ENCODE measurements around the gene KLHL8. TPM values are rescaled to one million over a fixed set of nuclear protein-coding genes. Genes with fewer than 3 reads are reported as not detected.
"Not testable (repeated sequence)": the region's sequence is repeated elsewhere in the genome, so short reads cannot be mapped to it uniquely, and the experiment has no call there.

KLHL8 gene
- total RNA-seq, 1 experiment from 2014 or later: 24.2 TPM

DNA sequence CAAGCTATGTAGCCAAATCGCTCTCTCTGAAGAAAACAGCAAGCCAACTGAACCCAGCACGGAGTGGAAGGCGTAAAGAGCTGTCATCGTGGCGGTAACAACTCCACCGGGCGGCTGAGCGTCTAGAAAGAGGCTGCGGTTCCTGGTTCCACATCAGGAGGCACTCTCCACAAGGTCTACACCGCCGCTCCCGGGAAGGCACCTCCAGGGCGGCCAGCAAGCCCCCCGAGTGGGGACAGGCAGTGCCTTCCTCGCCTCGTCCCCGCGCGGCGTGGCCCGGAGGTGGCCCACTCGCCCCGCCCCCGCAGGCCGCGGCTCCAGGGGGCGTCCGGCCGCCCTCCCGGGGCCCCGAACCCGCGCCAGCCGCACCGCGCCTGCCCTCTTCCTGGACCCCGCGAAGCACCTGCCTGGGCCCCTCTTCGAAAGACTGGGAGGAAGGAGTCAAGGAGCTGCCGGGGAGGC lies 755 bp downstream of the KLHL8 start:
- no peak overlapping the region for H2AFZ ChIP-seq (ENCODE audit: low read depth, low read length, poor library complexity, severe bottlenecking)
- intact Hi-C loops (cut with micrococcal nuclease): no loop called here

DNA sequence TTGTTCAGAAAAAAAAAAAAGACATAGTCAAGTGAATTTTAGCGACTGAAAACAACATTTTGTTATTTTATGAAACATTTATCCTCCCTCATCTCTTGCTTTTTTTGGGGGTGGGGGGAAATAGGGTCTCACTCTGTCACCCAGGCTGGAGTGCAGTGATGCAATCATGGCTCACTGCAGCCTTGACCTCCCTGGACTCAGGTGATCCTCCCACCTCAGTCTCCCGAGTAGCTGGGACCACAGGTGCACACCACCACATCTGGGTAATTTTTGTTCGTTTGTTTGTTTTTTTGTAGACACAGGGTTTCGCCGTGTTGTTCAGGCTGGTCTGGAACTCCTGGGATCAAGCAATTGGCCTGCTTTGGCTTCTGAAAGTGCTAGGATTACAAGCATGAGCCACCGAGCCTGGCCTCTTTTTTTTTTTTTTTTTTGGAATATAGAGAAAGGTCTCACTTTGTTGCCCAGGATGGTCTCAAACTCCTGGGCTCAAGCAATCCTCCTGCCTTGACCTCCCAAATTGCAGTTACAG lies 3.1 kb downstream of the KLHL8 start:
- H3K36me3 ChIP-seq (ENCODE audit: control insufficient read depth in 1 of 2, insufficient read depth in 2 of 2, low read length in 2 of 2); CTCF ChIA-PET; ATAC-seq; H3K9ac ChIP-seq (ENCODE audit: low read length); BruUV-seq (replicated peaks); H3K27ac ChIP-seq (ENCODE audit: low read depth, low read length); H3K4me3 ChIP-seq (replicated peaks in 1 of 2; ENCODE audit: low read depth in 1 of 2, low read length in 2 of 2); POLR2A ChIA-PET; H3K4me2 ChIP-seq (ENCODE audit: low read length); H2AFZ ChIP-seq (ENCODE audit: low read depth, low read length, poor library complexity, severe bottlenecking); DNase-seq (ENCODE audit: low read depth, low spot score); intact Hi-C loops (cut with micrococcal nuclease); RAD21 ChIA-PET (ENCODE audit: low non-redundant PET in 1 of 2, low total read pairs in 2 of 2, uncharacterized antibody in 2 of 2, unreplicated experiment in 2 of 2); H4K20me1 ChIP-seq (ENCODE audit: insufficient read depth); H3K9me2 ChIP-seq (ENCODE audit: insufficient read depth); H3K27me3 ChIP-seq (ENCODE audit: insufficient read depth, low read length); H3K9me3 ChIP-seq (ENCODE audit: control insufficient read depth in 1 of 2, insufficient read depth in 1 of 2, low read depth in 1 of 2, low read length in 2 of 2): not testable (repeated sequence)
- H3K79me2 ChIP-seq (ENCODE audit: insufficient read depth, low read length): peaks cover 76% of the 10 kb centered on the region
- H3K4me1 ChIP-seq (ENCODE audit: control insufficient read depth in 1 of 2, insufficient read depth in 2 of 2, low read length in 2 of 2): peaks cover 2 to 17% of the 10 kb centered on the region in 2 experiments; a peak in 3 of 4 replicates

More for the DNA sequence above, 755 bp downstream of the KLHL8 start:
- POLR2A ChIA-PET: interaction anchor here (1.0 kb wide), 1 partner anchor 23 kb away, joined by 3 read pairs; no protein-coding TSS in a partner anchor
- Histone ChIP-seq H3K4me1 (ENCODE audit: control insufficient read depth in 1 of 2, insufficient read depth in 2 of 2, low read length in 2 of 2) (peaks cover 2 to 17% of the 10 kb centered on the region in 2 experiments; a peak in 3 of 4 replicates), H3K36me3 (ENCODE audit: control insufficient read depth in 1 of 2, insufficient read depth in 2 of 2, low read length in 2 of 2) (no peaks in the 10 kb centered on the region), H3K9me3 (ENCODE audit: control insufficient read depth in 1 of 2, insufficient read depth in 1 of 2, low read depth in 1 of 2, low read length in 2 of 2) (no peaks in the 10 kb centered on the region), H3K9me2 (ENCODE audit: insufficient read depth) (no peaks in the 10 kb centered on the region), H4K20me1 (ENCODE audit: insufficient read depth) (no peaks in the 10 kb centered on the region), H3K79me2 (ENCODE audit: insufficient read depth, low read length) (peaks cover 54% of the 10 kb centered on the region), H3K9ac (ENCODE audit: low read length) (peak overlapping the region; percentile 97), H3K27ac (ENCODE audit: low read depth, low read length) (peak overlapping the region; percentile 91), H3K4me2 (ENCODE audit: low read length) (peak overlapping the region; percentile 87), H3K27me3 (ENCODE audit: insufficient read depth, low read length) (no peaks in the 10 kb centered on the region), H3K4me3 (replicated peaks in 1 of 2; ENCODE audit: low read depth in 1 of 2, low read length in 2 of 2) (peak overlapping the region; percentile 98 to 99)
- CTCF ChIA-PET: interaction anchor here (3.5 kb wide), 1 partner anchor 69 kb away, joined by 16 read pairs; no protein-coding TSS in a partner anchor
- no TSS peak for BruUV-seq (replicated peaks)
- DNase-seq (ENCODE audit: low read depth, low spot score): no peak
- peak; percentile 23 for ATAC-seq
- RAD21 ChIA-PET (ENCODE audit: low non-redundant PET in 1 of 2, low total read pairs in 2 of 2, uncharacterized antibody in 2 of 2, unreplicated experiment in 2 of 2): interaction anchor here in 1 of 2 experiments (0.6 kb wide), 1 partner anchor 77 kb away, joined by 6 read pairs; no protein-coding TSS in a partner anchor
- TF ChIP-seq CBX3 (IDR thresholded peaks at IDR 0.05; ENCODE audit: low read depth): peak; percentile 50; the same call in 1 of the 2 replicates
- TF ChIP-seq, protein P1, sequence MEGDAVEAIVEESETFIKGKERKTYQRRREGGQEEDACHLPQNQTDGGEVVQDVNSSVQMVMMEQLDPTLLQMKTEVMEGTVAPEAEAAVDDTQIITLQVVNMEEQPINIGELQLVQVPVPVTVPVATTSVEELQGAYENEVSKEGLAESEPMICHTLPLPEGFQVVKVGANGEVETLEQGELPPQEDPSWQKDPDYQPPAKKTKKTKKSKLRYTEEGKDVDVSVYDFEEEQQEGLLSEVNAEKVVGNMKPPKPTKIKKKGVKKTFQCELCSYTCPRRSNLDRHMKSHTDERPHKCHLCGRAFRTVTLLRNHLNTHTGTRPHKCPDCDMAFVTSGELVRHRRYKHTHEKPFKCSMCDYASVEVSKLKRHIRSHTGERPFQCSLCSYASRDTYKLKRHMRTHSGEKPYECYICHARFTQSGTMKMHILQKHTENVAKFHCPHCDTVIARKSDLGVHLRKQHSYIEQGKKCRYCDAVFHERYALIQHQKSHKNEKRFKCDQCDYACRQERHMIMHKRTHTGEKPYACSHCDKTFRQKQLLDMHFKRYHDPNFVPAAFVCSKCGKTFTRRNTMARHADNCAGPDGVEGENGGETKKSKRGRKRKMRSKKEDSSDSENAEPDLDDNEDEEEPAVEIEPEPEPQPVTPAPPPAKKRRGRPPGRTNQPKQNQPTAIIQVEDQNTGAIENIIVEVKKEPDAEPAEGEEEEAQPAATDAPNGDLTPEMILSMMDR (IDR thresholded peaks at IDR 0.05 in 2 of 3, conservative IDR thresholded peaks at IDR 0.05 in 1 of 3; ENCODE audit: borderline replicate concordance in 1 of 3, insufficient read depth in 1 of 3, low read depth in 2 of 3, low read length in 2 of 3): peak in 2 of 3 experiments; percentile 39 to 47; a peak in 4 of 6 replicates
- no peak for TF ChIP-seq SRF (IDR thresholded peaks at IDR 0.05; ENCODE audit: low read depth)
- TF ChIP-seq SIN3A (IDR thresholded peaks at IDR 0.05; ENCODE audit: low read depth): no peak
- no peak for TF ChIP-seq ZFX (IDR thresholded peaks at IDR 0.05)

All from HCT116 (cell line).